DOHH2 (cell line): ENCODE data around the gene EYA2.

Experiments
- CTCF ChIP-seq: fragments of 200-600 bp; sonication (generic); IDR thresholded peaks from one replicate; pipeline ENCODE4 v1.5.1; 2014; ENCODE audit warnings: antibody characterized with exemption, mild to moderate bottlenecking, low read depth, low read length; ENCODE audit not compliant: poor library complexity, severe bottlenecking
- EZH2phosphoT487 ChIP-seq: fragments of 200-600 bp; sonication (generic); IDR thresholded peaks from 2 replicates; pipeline ENCODE4 v1.6.1; 2017; ENCODE audit warnings: borderline replicate concordance, mild to moderate bottlenecking, antibody characterized with exemption, low read length, moderate library complexity, mixed read lengths

GRCh38 chr20:47198254-47198671 is 303.6 kb downstream of the EYA2 start:
- TF ChIP-seq CTCF (no peak), EZH2phosphoT487 (no peak)
